WI38 (cell line): ENCODE results near the gene KEAP1.
"Not testable (repeated sequence)": the region's sequence is repeated elsewhere in the genome, so short reads cannot be mapped to it uniquely, and the experiment has no call there.

ENCODE experiments used
- H3K4me3 ChIP-seq: 2 replicates; pipeline ENCODE4 v1.5.1; 2011; ENCODE audit warnings: low read depth, mild to moderate bottlenecking, control low read depth, low read length
- CTCF ChIP-seq: IDR thresholded peaks from 2 replicates; pipeline ENCODE4 v1.5.1; 2012; ENCODE audit warnings: low read depth, mild to moderate bottlenecking, control low read depth, low read length

The KEAP1 gene

GRCh38 chr19:10467104-10467706 is 36.0 kb downstream of the KEAP1 start:
- TF ChIP-seq CTCF: no peak
- no peak overlapping the region for H3K4me3 ChIP-seq

- TF ChIP-seq CTCF: no peak
Observed at GRCh38 chr19:10464456-10464855, 38.7 kb downstream of the KEAP1 start.

DNA sequence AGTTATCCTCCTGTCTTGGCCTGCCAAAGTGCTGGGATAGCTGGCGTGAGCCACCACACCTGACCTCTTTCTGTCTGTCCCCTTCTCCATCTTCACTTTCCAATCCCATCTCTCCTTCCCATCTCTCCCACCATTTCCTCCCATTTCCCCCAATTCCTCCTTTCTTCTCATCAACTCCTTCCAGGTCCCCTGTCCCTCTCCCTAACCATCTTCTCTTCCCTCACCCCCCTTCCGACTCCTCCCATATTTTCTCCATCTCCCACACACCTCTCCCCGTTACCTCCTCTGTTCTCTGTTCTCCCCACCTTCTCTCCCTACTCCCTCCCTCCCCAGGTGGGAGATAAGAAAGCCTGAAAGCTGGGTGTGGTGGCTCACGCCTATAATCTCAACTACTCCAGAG is 40.6 kb downstream of the KEAP1 start:
- TF ChIP-seq CTCF: no peak
- H3K4me3 ChIP-seq: no peak overlapping the region

More at GRCh38 chr19:10464456-10464855, 38.7 kb downstream of the KEAP1 start:
- no peak overlapping the region for H3K4me3 ChIP-seq

- H3K4me3 ChIP-seq: not testable (repeated sequence)
Observed at GRCh38 chr19:10462042-10462441, 41.1 kb downstream of the KEAP1 start.

- no peak for TF ChIP-seq CTCF
- no peak overlapping the region for H3K4me3 ChIP-seq
Observed at GRCh38 chr19:10461047-10461949, 41.9 kb downstream of the KEAP1 start.

DNA sequence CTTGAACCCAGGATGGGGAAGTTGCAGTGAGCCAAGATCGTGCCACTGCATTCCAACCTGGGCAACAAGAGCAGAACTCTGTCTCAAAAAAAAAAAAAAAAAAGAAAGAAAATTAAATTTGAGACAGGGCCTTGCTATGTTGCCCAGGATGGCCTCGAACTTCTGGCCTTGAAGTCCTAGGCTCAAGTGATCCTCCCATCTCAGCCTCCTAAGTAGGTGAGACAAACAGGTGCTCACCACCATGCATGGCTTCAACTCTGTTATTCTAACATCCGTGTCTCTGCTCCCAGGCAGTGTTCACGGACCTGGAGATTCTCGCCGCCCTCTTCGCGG is 42.5 kb downstream of the KEAP1 start:
- no peak for TF ChIP-seq CTCF
- no peak overlapping the region for H3K4me3 ChIP-seq

DNA sequence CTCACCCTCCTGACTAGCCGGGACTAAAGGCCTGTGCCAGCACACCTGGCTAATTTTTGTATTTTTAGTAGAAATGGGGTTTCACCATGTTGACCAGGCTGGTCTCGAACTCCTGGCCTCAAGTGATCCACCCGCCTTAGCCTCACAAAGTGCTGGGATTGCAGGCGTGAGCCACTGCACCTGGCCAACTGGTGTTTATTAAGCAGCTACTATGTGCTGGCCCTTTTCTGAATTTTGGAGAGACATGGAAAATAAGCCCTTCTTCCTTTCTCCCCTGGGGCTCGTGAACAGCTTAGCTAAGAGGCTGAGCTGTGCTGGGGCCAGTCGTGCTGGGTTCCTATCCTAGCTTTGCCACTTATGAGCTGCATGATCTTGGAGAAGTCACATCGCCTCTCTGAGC is 44.4 kb downstream of the KEAP1 start:
- H3K4me3 ChIP-seq: not testable (repeated sequence)

DNA sequence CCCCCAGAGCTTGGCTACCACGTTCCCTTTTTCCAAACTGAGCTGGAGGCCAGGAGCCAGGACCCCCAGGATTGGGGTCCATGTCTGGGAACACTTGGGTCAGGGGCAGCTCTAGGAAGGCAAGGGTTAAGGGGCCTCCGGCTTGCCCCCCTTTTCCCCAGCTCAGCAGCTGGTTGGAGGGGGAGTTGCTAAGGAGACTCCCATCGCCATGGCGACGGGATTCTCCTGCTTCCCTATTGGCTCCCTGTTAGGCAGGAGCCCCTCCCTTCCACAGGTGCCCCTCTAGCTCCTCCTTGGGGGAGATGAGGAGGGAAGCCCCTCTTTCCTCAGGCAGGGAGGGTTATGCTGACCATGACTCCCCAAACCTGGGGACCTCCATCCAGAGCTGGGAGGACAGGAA is 48.9 kb downstream of the KEAP1 start:
- H3K4me3 ChIP-seq: no peak overlapping the region
- no peak for TF ChIP-seq CTCF
